DMS 273 treated with DMSO at 0.1 percent for 48 hours (cell line): ENCODE results near the gene COL4A4.
"Not testable (repeated sequence)": the region's sequence is repeated elsewhere in the genome, so short reads cannot be mapped to it uniquely, and the experiment has no call there.

Source experiments
- DNase-seq: peaks from one replicate; lab custom pipeline; 2025; lab: John Stamatoyannopoulos, UW

The COL4A4 gene

DNA sequence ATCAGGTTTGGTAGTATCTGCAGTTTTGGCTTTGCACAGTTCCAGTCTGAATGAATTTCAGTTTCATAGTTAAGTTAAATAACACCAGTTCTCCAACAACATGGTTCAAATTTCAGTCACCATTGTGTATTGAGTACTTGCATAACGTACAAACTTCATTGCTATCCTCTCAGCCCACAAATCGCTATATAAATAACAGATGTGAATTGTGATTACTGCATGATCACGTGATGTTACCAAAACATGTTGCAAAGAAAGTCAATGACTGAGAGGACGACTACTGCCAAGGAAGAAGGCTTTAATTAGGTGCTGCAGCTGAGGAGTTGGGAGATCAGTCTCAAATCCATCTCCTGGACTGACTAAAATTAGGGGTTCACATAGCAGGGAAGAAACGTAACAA is 48.2 kb downstream of the COL4A4 start:
- no peak for DNase-seq

DNA sequence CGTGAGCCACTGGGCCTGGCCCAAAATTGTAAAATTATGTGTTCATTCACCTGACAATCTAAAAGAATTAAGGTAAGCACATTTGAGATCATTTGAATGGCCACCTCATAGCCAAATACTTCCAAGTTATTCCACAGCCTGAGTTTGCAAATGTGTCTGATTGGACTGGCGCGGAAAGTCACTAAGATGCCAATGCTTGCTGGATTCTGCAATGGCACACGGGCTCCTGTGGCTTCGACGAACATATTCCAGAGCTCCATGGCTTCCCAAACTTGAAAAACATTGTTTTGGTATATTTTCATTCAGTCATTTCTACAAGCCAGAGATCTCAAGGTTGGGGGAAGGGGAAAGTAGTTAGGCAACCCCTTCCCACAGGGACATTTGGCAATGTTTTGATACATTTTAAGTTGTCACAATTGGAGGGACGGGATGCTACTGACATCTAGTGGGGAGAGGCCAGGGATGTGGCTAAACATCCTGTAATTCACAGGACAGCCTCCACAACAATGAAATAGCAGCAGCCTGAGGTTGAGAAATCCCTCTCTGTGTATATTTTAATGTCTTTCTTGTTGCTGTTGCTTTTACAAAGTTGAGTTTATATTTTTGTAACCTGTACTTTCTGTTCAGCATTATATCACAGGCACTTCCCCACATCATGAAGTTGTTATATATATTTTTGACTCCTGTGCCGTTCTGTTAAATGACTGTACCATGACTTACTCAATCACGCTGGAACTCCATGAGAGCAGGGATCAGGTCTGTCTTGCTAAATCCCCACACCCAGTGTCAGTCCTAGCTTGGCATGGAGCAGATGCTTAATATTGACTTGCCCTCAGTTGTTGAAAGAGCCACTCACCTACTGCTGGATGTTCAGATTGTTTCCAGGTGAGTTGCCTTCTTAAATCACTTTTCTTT is 56.9 kb downstream of the COL4A4 start:
- peak; percentile 27 for DNase-seq

DNA sequence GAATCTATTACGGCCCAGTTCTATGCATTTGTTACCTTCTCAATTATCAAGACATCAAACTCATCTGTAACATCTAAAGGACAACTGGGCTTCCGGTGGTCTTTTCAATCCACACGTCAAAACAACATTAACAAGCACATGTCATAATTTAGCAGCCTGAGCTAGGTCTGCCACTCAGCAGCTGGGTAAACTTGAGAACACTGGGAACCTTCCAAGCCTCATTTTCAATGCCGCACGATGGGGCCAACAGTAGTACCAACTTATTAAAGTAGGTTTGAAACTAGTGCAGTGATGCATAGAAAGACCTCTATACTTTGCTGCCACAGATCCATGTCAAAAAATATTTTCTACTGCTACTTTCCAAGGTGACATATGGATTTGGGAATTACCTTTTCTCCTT is 60.4 kb downstream of the COL4A4 start:
- DNase-seq = no peak

DNA sequence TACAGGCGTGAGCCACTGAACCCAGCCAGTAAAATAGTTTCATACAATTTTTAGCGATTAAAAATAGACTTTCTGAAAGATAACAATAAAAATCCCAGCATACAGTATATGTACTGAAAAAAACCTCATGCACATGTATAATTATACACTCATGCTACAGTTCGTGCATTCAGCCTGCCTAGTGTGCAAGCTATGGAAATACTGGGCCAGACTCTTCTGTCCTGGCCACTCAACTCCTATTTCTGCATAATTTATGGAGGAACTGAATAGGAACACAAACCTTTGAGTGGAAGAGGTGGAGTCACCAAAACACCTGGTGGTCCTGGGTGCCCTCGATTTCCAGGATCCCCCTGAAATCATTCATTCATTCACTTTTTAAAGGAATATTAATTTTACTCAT is 64.7 kb downstream of the COL4A4 start:
- DNase-seq = no peak

DNA sequence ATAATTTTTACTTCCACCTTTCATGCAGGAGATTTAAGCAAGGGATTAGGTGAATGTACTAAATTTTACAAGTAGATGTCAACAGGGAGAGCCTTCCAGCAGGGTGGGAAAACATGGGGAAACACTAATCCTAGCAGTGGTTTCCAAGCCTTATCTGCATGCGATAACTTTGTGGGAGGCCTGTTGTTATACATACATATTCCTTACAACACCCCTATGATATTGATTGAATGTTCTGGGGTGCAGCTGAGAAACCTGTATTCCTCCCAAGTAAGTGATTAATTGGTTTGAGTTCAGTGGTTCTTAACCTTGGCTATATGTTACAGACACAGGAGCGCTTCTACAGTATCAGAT is 65.9 kb downstream of the COL4A4 start:
- DNase-seq = no peak

DNA sequence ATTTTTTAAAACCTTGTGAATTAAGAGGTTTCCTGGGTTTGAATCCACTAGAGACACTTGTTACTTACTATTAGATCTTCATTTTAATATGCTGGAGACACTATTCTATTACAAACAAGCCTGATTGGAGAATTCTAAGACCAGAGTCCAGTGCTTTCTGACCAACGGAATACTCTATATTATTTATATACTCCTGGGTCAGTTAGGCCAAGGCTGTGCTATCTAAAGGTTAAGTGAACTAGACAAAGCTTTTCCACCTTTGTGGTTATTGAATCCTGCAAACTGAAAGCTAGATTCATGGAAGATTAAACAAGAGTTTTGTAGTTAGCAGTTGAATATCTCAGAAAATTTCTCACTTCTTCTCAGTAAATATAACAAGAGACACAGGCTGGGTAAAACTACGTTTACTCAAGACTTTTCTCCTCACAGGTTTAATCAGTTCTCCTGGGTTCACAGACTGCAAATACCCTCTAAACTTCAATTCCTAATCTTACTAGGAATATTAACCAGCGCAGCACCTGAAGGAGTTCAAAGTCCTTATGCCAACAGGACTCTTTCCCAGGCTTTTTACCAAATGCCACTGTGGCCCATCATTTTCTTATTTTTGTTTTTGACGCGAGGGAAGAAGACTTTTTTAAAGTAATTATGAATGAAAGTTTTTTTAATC is 66.4 kb downstream of the COL4A4 start:
- DNase-seq = no peak

DNA sequence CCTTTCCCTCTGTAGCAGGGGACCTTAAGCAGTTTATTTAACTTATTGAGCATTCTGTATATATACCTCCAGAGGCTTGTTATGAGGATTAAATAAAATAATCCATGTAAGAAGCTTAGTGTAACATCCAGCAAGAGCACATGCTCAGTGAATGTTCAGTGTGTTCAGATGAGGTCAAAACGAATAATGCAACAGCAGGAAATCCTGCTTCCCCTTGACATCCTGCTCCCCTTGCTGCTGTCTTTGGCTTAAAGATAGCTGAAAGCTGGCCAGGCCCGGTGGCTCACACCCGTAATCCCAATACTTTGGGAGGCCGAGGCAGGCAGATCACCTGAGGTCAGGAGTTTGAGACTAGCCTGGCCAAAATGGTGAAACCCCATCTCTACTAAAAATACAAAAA is 68.7 kb downstream of the COL4A4 start:
- DNase-seq = no peak

DNA sequence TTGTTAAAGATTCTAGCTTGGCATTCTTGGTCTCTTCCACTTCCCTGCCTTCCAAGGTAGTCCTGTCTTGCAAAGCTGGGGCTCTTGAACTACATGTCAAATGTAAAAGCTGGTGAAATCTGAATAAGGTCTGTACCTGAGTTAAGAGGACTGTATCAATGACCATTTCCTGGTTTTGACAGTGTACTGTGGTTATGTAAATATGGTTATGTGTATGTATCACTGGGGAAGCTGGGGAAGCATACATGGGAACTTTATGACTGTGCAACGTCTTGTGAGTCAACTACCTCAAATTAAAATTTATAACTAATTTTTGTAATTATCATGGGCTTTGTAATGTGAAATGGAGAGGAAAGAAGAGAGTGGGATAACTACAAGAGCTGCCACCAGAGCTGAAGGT is 81.7 kb downstream of the COL4A4 start:
- DNase-seq = no peak

DNA sequence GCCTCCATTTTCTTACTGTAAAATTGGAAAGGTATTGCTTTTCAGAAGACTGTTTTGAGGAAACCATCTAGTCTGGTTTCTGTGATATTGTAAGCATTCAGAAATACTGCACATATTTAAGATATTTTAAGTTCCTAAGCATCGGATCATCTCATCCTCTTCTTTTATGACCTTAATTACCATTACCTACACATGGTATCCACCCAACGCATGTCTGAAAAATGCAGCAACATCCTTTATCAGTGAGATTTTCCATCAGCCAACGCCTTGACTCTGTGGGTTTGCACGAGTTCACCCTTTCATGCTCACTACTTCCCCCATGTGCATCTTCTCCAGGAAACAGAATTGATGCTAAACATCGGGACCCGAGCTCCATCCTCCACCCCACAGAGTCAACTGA is 84.3 kb downstream of the COL4A4 start:
- DNase-seq = no peak

DNA sequence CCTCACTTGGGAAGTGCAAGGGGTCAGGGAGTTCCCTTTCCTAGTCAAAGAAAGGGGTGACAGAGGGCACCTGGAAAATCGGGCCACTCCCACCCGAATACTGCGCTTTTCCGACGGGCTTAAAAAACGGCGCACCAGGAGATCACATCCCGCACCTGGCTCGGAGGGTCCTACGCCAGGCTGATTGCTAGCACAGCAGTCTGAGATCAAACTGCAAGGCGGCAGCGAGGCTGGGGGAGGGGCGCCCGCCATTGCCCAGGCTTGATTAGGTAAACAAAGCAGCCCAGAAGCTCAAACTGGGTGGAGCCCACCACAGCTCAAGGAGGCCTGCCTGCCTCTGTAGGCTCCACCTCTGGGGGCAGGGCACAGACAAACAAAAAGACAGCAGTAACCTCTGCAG is 98.9 kb downstream of the COL4A4 start:
- DNase-seq = not testable (repeated sequence)

DNA sequence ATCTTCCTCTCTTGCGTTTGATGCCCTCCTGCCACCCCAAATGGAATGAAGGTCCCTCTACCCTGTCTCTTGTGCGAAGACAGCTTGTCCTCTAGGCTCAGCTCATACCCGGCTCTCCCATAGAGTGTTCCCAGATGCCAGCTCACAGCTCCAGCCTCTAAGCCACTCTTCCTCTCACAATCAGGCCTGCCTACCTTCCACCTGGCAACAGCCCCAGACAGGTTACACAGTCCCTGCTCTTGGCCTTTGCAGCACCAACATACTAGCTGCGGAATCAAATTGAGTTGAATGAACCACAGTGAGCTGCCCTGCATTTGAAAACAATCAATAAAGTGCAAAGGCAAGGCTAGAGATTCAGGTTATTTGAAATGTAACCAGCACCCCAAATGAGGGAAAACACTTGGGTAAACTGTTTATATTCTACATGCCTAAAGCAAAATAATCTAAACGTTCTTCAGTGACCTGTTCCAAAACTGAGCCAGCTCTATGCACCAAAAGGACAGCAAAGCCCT is 105.1 kb downstream of the COL4A4 start:
- DNase-seq = no peak

DNA sequence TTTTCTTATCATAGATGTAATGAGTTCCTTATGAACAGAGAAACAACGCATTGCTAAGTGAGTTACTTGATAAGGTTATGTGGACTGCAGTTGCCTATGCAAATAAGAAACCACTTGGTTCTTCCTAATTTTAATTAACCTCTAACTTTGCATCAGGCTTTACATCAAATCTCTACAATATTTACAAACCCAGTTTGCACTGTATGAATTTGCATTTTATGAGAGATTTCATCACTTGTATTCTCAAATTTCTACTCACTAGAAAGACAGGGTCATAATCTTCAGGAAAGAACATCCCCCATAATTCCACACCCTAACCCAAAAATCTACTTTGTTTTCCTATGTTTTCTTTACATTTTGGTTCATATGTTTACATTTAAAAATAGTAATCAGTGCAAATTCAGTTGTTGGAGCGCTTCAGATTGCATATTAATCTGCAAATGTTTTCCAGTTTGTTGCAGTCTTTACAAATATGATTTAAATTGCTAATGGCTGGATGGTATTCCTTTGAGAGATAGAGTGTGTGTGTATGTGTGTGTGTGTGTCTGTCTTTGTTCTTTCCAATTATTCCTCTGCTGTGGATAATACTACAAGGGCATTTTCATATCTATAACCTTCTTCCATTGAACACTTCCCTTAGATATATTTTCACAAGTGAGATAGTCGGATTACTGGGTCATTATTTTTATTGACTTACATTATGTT is 106.1 kb downstream of the COL4A4 start:
- no peak for DNase-seq

DNA sequence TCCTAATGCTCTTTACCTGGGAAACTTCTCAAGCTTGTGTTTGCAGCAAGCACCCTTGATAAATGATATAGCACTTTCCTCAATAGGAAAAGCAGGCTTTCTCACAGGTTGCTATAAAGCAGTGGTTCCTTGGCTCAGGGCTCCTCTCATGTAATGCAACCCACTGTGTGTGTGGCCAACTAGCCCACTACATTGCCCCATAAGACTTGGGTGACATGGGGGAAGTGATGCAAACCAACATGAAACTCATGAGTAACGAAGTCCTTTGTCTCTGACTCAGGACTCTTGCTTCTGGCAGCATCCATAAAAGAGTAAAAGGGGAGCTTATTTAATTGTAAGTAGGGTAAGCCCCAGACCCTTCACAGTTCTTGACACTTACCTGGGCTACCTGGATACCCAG is 106.9 kb downstream of the COL4A4 start:
- DNase-seq = no peak

DNA sequence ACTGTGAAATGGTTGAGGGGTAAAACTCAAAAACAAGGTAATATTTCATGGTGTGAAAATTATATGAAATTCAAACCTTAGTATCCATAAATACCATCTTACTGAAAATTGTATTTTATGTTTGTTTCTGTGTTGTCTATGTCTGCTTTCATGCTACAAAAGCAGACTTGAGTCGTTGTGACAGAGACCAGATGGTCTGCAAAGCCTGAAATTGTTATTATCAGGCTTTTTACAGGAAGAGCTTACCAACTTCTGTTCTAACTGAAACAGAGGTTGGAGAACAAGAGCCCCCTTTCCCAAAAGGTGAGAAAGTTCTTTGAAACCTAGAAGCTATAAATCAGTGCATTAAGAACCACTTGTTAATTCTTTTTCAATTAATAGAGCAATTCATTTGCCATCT is 110.0 kb downstream of the COL4A4 start:
- DNase-seq = peak; percentile 24

DNA sequence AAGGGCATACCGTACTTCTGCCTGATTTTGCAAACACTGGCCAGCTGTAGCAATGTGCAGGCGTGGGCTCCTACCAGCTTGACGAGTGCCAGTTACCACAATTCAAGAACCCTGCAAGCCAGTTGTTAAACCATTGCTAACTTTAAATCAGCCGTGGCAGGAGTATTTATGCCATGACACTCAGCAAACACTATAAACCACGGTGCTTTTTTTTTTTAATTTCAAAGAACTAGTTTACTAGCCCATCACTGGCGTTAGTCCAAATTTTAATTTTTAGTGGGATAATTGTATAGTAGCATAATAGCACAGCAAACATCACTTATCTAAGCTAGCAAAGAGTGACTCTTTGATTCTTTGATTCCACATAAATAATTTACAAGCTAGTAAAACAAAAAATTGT is 111.1 kb downstream of the COL4A4 start:
- DNase-seq = no peak

DNA sequence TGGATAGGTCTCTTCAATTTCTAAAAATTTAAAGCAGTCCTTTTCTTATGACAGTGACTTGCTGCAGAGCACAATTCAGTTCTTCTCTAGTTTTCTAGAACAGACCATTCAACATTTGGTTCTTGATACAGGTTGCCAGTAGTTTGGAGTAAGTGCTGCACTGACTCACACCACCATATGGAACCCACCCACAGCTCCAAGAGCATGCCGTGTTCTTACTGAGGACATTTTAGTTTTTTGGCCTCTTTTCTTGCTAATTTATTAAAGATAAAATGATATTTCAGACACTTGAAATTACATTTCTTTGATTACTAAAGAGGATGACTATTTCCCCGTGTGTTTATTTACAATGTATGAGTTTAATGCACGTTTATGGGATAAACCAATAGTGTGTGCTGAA is 120.0 kb downstream of the COL4A4 start:
- DNase-seq = no peak

DNA sequence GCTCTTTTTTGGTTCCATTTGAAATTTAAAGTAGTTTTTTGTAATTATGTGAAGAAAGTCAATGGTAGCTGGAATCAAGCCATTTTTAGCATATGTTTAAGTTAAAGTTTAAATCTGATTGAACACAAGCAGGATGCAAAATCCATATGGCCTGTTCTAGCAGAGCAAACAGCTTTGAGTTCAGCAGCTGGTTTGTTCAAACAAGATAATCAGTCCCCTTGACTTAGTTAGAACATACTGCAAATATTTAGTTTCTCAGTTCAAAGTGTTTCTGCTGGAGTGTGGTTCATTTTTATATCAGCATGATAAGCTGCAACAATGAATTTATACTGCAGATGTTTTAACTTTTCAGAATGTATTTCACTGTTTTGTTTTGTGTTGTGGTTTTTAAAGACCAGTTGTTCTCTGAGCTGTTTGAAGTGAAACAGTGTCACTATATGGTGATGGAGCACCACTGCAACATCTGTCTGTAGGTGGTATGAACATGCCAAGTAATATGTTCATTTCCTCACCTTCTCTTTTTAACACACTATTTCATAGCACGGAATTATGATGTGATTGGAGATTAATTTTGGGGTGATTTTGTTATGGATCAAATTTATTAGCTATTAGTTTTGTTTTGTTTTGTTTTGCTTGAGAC is 125.3 kb downstream of the COL4A4 start:
- peak; percentile 39 for DNase-seq

DNA sequence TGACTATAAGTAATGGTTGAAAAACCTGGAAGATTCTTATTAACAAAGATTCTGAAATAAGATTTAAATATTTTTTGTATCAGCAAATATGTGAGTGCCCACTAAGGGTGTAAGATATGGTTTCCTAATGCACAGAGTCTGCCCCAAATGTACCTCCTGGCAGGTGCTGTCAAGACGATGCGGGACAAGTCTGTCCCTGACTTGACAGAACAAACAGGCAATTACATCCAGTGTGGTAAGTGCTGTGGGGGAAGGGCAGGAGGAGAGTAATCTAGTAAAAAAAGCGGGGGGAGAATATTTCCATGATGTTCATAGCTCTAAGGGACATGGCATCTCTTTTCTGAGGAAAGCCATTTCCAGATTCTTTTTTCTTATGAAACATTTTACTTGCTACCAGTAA is 127.5 kb downstream of the COL4A4 start:
- no peak for DNase-seq

DNA sequence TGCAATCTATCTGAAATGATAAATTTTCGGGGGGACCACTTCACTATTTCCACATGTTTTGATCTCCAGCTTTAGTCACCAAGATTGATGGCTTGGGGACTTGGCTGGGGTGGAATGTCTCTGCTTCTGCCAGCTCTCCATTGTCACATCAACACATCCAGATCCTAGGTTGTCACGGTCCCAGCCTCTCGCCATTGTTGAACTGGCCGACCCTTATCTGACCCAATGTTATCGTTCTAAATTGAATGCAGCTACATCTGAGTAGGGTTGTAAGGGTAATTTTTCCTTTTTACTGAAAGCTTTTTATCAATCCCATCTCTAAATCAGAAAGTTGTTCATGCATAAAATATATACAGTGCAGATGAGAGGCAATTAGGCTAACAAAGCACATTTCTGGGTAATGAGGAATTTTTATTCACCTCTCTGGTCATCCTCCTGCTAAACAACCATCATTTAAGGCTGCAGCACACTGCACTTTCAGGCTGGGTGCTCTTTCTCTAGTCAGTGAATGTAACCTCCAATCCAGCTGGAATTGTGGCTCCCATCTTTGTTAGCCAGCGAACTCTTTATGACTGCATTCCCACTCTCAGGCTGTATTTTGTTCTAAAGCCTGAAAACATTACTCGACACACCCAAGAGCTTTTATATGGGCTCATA is 128.2 kb downstream of the COL4A4 start:
- DNase-seq = no peak

DNA sequence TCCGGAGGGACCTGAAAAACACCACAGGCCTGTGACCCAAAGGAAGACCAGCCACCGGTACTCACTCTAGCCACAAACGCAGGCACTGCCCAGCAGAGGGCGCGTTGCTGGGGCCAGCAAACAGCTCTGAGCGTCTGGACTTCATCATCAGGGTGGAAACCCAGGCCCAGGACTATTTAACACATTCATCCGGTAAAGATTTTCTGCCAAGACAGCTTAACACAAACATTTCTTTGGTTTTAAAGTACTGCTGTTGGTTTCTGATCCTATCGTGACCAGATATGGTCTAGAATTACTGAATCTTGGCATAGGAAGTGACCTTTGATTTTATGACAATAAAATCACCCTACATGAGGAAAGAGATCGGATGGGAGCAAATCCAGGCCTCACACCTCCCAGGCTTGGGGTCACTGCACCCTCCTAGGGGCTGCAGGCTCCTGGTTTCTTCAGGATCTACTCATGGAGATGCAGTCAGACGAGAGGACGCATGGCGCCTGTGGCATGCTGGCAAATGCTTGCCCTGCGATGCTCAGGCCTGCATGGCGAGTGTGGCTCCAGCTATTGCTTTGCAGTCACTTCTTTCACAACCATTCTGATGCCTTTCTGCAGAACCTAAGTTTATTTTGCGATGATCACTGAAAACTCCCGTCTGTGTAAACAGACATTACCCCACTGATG is 130.4 kb downstream of the COL4A4 start:
- DNase-seq = no peak

DNA sequence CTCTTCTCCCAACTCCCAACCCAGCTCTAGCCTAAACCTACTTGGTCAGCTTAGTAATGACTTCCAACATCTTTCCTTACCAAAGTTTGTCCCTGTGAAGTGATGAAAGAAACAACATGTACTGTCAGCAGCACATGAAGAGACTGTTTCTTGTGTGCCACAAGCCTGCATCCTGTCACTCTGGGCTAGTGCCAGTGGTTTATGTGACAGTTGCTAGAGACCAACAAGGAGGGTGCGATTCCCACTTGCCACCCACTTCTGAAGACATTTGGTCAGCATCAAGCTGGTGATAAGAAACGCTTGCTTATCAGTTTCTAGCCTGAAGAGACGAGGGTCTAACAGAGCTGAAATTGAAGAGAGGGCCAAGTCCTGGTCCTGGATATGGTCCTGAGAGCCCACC is 132.6 kb downstream of the COL4A4 start:
- no peak for DNase-seq
